ENCODE data around the gene ZNF689.

ZNF689 gene

DNA sequence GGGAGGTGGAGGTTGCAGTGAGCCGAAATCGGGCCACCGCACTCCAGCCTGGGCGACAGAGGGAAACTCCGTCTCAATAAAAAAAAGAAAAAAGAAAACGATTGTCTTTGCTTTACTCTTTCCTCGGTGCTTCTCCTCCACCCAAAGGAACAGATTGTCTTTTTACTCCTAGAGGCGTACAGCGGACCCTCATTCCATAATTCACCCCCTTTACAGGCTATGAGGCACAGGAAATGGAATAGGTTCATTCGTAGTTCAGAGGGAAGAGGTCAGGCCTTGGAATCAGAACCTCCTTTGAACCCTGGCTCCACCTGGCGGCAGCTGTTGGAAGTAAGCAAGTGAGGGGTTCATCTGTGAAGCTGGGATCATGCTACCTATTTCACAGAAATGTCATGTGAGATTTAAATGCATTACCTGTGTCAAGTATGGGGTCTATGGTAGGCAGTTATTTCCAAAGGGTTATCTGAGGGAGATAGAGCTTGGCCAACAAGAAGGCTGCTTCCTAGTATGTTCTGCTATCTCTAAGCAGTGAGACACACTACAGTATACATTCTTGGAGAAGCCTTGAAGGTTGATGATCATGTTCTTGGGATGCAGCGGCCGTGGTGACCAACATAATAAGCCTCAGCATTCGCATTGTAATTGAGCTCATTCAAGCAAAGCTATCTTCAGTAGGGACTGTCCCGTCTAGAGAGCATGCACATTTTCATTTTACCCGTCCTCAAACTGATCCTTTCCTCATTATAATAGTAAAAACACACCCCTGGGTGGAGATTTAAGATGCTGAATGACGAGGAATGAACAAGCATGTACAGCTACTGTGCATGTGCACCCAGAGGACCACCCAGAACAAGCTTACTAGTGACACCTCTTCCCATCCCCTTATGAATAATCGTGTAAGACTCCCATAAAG is 18.7 kb upstream of the ZNF689 start:
- H3K27ac ChIP-seq, result no peak overlapping the region
- TF ChIP-seq, protein P1, sequence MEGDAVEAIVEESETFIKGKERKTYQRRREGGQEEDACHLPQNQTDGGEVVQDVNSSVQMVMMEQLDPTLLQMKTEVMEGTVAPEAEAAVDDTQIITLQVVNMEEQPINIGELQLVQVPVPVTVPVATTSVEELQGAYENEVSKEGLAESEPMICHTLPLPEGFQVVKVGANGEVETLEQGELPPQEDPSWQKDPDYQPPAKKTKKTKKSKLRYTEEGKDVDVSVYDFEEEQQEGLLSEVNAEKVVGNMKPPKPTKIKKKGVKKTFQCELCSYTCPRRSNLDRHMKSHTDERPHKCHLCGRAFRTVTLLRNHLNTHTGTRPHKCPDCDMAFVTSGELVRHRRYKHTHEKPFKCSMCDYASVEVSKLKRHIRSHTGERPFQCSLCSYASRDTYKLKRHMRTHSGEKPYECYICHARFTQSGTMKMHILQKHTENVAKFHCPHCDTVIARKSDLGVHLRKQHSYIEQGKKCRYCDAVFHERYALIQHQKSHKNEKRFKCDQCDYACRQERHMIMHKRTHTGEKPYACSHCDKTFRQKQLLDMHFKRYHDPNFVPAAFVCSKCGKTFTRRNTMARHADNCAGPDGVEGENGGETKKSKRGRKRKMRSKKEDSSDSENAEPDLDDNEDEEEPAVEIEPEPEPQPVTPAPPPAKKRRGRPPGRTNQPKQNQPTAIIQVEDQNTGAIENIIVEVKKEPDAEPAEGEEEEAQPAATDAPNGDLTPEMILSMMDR (conservative IDR thresholded peaks at IDR 0.05), result peak; percentile 79

DNA sequence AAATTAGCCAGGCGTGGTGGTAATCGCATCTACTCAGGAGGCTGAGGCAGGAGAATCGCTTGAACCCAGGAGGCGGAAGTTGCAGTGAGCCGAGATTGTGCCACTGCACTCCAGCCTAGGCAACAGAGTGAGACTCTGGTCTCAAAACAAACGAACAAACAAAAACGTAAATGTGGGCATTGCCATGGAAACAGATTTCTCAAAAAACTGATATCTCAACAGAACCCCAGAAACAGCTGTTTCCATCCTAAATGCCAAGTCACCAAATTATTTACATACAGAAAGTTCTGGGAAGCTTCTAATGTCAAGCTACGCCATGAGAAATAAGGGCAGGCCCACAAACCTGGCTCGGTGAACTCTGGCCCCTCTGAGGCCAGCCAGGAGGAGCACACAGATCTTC is 16.0 kb upstream of the ZNF689 start:
- no peak overlapping the region for H3K27ac ChIP-seq
- TF ChIP-seq, protein P1 (conservative IDR thresholded peaks at IDR 0.05), result no peak

DNA sequence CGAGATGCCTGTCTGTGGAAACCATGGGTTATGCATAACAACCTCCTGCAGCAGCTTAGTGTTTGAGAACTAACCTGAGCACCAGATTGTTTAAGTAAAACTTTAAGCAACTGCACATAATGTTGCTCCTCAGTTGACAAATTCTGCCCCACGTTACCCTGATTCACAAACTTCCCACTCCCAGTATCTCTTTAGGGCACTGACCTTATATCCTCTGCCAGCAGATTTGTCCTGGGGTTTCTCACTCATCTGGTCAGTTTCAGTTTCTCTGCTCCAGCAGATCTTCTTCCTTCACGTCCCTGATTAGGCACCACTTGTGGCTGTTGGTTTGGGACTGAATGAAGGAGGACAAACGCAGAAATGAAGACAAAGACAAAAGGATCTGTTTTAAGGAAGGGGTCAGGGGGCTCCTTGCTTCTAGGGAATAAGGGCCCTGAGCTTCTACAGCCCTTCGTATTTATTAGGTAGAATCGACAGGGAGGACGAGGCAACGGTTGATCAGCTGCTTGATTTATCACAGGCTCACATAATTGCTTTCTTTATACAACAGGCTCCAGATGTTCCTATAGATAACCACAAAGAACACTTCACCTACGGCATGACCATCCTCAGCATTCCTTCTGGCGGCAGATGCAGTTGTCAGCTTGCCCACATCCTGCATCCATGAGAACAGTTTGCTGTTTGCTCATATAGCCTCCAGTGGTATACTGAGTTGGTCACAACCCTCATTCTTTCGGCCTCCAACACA is 13.5 kb upstream of the ZNF689 start:
- TF ChIP-seq, protein P1 (conservative IDR thresholded peaks at IDR 0.05), result no peak
- H3K27ac ChIP-seq, result no peak overlapping the region

DNA sequence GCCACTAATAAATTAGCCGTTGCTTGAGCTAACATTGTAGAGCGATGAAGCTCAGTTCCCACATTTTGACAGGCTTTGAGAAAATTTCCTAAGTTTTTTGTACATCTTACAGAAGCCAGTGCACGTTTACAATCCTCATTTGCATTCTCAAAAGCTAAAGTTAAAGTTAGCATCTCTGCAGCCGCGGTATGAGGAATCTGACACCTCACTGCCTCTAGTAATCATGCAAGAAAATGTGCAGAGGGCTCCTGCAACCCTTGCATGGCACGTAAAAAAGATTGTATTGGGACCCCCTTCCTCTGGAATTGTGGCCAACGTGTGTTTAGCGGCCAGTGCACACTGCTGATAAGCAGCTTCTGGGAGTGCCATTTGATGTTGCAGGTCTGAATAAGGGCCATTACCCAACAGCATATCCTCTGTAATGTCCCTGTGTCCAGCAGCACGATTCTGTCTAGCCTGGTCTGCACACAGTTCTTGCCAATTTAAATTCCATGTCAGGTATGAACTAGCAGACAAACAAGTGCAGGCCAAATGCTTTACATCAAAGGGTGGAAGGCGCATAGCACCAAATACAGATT is 12.4 kb upstream of the ZNF689 start:
- TF ChIP-seq, protein P1 (conservative IDR thresholded peaks at IDR 0.05), result no peak

DNA sequence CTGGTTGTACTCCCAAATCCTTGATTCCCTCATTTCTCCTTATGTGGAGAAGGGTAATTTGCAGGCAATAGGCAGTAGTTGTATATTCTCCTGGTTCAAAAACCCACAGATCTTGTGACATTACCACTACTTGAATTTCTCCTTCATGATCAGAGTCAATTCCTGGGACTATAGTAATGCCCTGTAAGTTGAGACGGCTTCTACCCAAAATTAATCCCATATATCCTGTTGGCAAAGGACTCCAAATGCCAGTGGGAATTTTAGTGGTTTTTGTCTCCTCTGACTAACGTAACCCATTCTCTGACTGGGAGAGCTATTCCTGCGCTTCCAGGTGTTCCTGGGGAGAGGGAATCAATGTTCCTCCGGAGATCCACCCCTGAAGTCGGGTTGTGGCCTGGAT is 11.6 kb upstream of the ZNF689 start:
- H3K27ac ChIP-seq, result no peak overlapping the region
- TF ChIP-seq, protein P1 (conservative IDR thresholded peaks at IDR 0.05), result no peak

More for the DNA sequence above, 12.4 kb upstream of the ZNF689 start:
- no peak overlapping the region for H3K27ac ChIP-seq

DNA sequence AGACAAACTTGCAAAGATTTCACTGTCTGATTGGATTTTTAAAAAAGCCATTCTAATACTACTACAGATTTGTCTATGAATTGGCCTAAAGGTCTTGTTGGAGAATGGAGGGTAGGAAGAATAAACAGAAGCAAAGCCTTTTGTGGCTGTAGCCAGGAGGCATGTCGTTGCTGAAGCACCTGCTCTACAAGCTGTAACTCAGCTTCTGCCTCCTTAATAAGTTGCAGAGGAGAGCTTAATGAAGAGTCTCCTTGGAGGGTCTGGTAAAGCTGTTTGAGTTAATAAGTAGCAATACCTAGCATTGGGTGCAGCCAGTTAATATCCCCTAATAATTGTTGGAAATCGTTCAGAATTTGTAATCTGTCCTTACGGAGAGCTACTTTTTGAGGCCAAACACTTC is 10.0 kb upstream of the ZNF689 start:
- TF ChIP-seq, protein P1 (conservative IDR thresholded peaks at IDR 0.05), result no peak
- H3K27ac ChIP-seq, result no peak overlapping the region

DNA sequence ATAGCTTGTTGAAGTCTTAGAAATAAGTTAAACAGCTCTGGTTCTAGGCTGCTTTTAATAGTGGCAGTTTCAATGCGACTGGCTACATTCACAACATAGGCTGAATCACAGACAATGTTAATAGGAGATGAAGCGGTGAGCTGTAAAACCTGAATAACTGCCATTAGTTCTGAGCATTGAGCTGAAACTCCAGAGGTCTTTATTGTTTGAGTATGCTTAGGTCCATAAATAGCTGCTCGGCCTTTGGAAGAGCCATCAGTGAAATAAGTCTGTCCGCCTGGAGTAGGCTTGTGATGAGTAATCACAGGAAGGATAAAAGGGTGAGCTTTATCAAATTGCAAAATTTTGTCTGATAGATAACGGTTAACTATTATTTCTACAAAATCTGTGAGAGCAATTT is 9.4 kb upstream of the ZNF689 start:
- TF ChIP-seq, protein P1 (conservative IDR thresholded peaks at IDR 0.05), result no peak

More for the DNA sequence above, 9.4 kb upstream of the ZNF689 start:
- H3K27ac ChIP-seq, result no peak overlapping the region
